Upper lobe of left lung (tissue), 6 donors: ENCODE measurements around the gene ZNF18. TPM values are rescaled to one million over a fixed set of nuclear protein-coding genes. Genes with fewer than 3 reads are reported as not detected.
A peak's percentile ranks its signal among the peaks of the same experiment; 100 is the strongest.

ENCODE experiments used
- ATAC-seq, 2 donors: fragments of 200-7000 bp; cut with Tn5 transposase; one replicate each; pipeline ENCODE4 v1.9.1; 2022; ENCODE audit warnings: mild to moderate bottlenecking in 2 of 2, moderate library complexity in 2 of 2; ENCODE audit not compliant: low FRiP score in 2 of 2
- DNase-seq, 2 donors: peaks; one replicate each; pipeline ENCODE4 v3.0.0-alpha.2; 2019 to 2020
- H3K27ac ChIP-seq, 4 donors: fragments of 200-600 bp; sonication (generic); one replicate each; pipeline ENCODE4 v1.5.1; 2016 to 2019
- H3K27me3 ChIP-seq, 4 donors: fragments of 200-600 bp; sonication (generic); one replicate each; pipeline ENCODE4 v1.5.1; 2017 to 2019
- H3K36me3 ChIP-seq, 4 donors: fragments of 200-600 bp; sonication (generic); one replicate each; pipeline ENCODE4 v1.5.1; 2016 to 2019
- H3K4me1 ChIP-seq, 4 donors: fragments of 200-600 bp; sonication (generic); one replicate each; pipeline ENCODE4 v1.5.1; 2018 to 2019
- H3K4me3 ChIP-seq, 4 donors: fragments of 200-600 bp; sonication (generic); one replicate each; pipeline ENCODE4 v1.5.1; 2017 to 2019; ENCODE audit warnings: mild to moderate bottlenecking in 2 of 4, moderate library complexity in 1 of 4
- H3K9me3 ChIP-seq, 4 donors: fragments of 200-600 bp; sonication (generic); one replicate each; pipeline ENCODE4 v1.5.1; 2018 to 2019
- CTCF ChIP-seq, 6 experiments: fragments of 450-650 bp in 4 of 6; fragments of 200-600 bp in 2 of 6; sonication (generic) in 2 of 6; IDR thresholded peaks; one replicate each; pipeline ENCODE4 v1.5.1; 2016 to 2019; ENCODE audit warnings: antibody characterized with exemption in 6 of 6
- EP300 ChIP-seq, 4 donors: sonication (generic); formaldehyde crosslinking; IDR thresholded peaks; one replicate each; pipeline ENCODE4 v1.5.1; 2017; ENCODE audit warnings: antibody characterized with exemption in 4 of 4, control low read depth in 2 of 4
- POLR2A ChIP-seq, 4 donors: fragments of 450-650 bp; IDR thresholded peaks; one replicate each; pipeline ENCODE4 v1.5.1; 2016 to 2017; ENCODE audit warnings: antibody characterized with exemption in 4 of 4, mild to moderate bottlenecking in 2 of 4
- POLR2AphosphoS5 ChIP-seq, 2 donors: sonication (generic); formaldehyde crosslinking; IDR thresholded peaks; one replicate each; pipeline ENCODE4 v1.5.1; 2017; ENCODE audit warnings: antibody characterized with exemption in 2 of 2
- WGBS, 2 donors: methylation state at CpG; one replicate each; pipeline ENCODE4 v1.1.5; 2017 to 2018; 5-methylcytosine and 5-hydroxymethylcytosine counted together
- total RNA-seq, 6 donors: library from RNA; depleted of rRNA in 4 of 6; stranded (reverse); fragments of >200 nt in 4 of 6; gene quantifications; one replicate each; pipeline versions ENCODE4 v1.1.0 to v1.2.1, GENCODE V29; 2016 to 2021
- donor health status: DM: no; HTN: no; CAD: no; lungs with moderate emphysema.
- donor health status: DM: no; HTN: yes; CAD: no; lungs with severe emphysema.

ZNF18 gene
- total RNA-seq, 6 donors from 2014 or later = 5.4 to 13.6 (median 5.8) TPM

- Histone ChIP-seq H3K36me3 (no peaks in the 10 kb centered on the region), H3K4me1 (peaks cover 10 to 26% (median 19%) of the 10 kb centered on the region in 4 donors), H3K4me3 (no peak overlapping the region), H3K27me3 (no peaks in the 10 kb centered on the region), H3K9me3 (no peaks in the 10 kb centered on the region), H3K27ac (no peak overlapping the region)
- TF ChIP-seq POLR2AphosphoS5 (IDR thresholded peaks at IDR 0.05) (no peak), POLR2A (IDR thresholded peaks at IDR 0.05) (no peak), CTCF (IDR thresholded peaks at IDR 0.05) (no peak), EP300 (IDR thresholded peaks at IDR 0.05) (no peak)
- WGBS, 2 donors = 86 to 93% methylated on average over 1 of the region's 1 CpG
- DNase-seq (no peak), ATAC-seq (no peak)
These were observed 30.4 kb upstream of the ZNF18 start for GRCh38 chr17:12027658-12028057.

GRCh38 chr17:12024327-12024726 is 27.1 kb upstream of the ZNF18 start:
- peaks cover 19 to 40% (median 33%) of the 10 kb centered on the region in 4 donors for H3K4me1 ChIP-seq
- no peaks in the 10 kb centered on the region for H3K27me3 ChIP-seq
- 71 to 83% methylated on average over 1 of the region's 1 CpG for WGBS, 2 donors
- no peak overlapping the region for H3K27ac ChIP-seq
- TF ChIP-seq CTCF (IDR thresholded peaks at IDR 0.05) (no peak), EP300 (IDR thresholded peaks at IDR 0.05) (no peak)
- ATAC-seq = no peak
- no peaks in the 10 kb centered on the region for H3K36me3 ChIP-seq
- no peak for DNase-seq
- no peak overlapping the region for H3K4me3 ChIP-seq
- H3K9me3 ChIP-seq = no peaks in the 10 kb centered on the region

GRCh38 chr17:12022310-12022709 is 25.0 kb upstream of the ZNF18 start:
- no peak for TF ChIP-seq POLR2A (IDR thresholded peaks at IDR 0.05)
- no peak for TF ChIP-seq CTCF (IDR thresholded peaks at IDR 0.05)
- TF ChIP-seq EP300 (IDR thresholded peaks at IDR 0.05) = no peak
- TF ChIP-seq POLR2AphosphoS5 (IDR thresholded peaks at IDR 0.05) = no peak
- 86 to 92% methylated on average over 2 of the region's 2 CpGs for WGBS, 2 donors
- ATAC-seq = no peak
- Histone ChIP-seq H3K36me3 (no peaks in the 10 kb centered on the region), H3K27me3 (no peaks in the 10 kb centered on the region), H3K27ac (no peak overlapping the region), H3K9me3 (no peaks in the 10 kb centered on the region), H3K4me3 (peak overlapping the region in 1 of 4 donors; percentile 94), H3K4me1 (peaks cover 15 to 40% (median 33%) of the 10 kb centered on the region in 4 donors)
- DNase-seq = no peak

- H3K4me3 ChIP-seq = peak overlapping the region; percentile 79 to 94 (median 89)
- peak overlapping the region in 3 of 4 donors; percentile 82 to 95 (median 93) for H3K27ac ChIP-seq
- H3K27me3 ChIP-seq = no peaks in the 10 kb centered on the region
- no peaks in the 10 kb centered on the region for H3K9me3 ChIP-seq
- H3K4me1 ChIP-seq = peaks cover 15 to 40% (median 33%) of the 10 kb centered on the region in 4 donors
- WGBS, 2 donors = 5 to 15% methylated on average over 2 to 3 of the region's 3 CpGs
- TF ChIP-seq CTCF (IDR thresholded peaks at IDR 0.05) (no peak), EP300 (IDR thresholded peaks at IDR 0.05) (no peak), POLR2A (IDR thresholded peaks at IDR 0.05) (no peak), POLR2AphosphoS5 (IDR thresholded peaks at IDR 0.05) (no peak)
- no peak for DNase-seq
- ATAC-seq = no peak
- H3K36me3 ChIP-seq = no peaks in the 10 kb centered on the region
These were observed 24.4 kb upstream of the ZNF18 start for GRCh38 chr17:12021623-12022140.
